DND-41 (cell line): ENCODE measurements around the gene ANP32B.

Experiments used
- ATAC-seq: fragments of 200-7000 bp; cut with Tn5 transposase; 3 replicates; pipeline ENCODE4 v1.9.1; 2021; ENCODE audit warnings: low read depth; ENCODE audit not compliant: insufficient read depth
- DNase-seq: peaks from one replicate; pipeline ENCODE4 v3.0.0-alpha.2; 2020
- H2AFZ ChIP-seq: 2 replicates; pipeline ENCODE4 v1.6.0; 2012; ENCODE audit warnings: low read depth, low read length
- H3K27ac ChIP-seq: 2 replicates; pipeline ENCODE4 v1.5.1; 2012; ENCODE audit warnings: low read length, inconsistent platforms
- H3K27me3 ChIP-seq: fragments of 200-600 bp; sonication (generic); 2 replicates; pipeline ENCODE4 v1.6.0; 2012; ENCODE audit warnings: low read length, mild to moderate bottlenecking, inconsistent platforms; ENCODE audit not compliant: insufficient read depth, poor library complexity
- H3K36me3 ChIP-seq: 2 replicates; pipeline ENCODE4 v1.5.1; 2012; ENCODE audit warnings: low read length, inconsistent platforms; ENCODE audit not compliant: insufficient read depth
- H3K4me1 ChIP-seq: 2 replicates; pipeline ENCODE4 v1.5.1; 2012; ENCODE audit warnings: mild to moderate bottlenecking, low read length; ENCODE audit not compliant: insufficient read depth
- H3K4me2 ChIP-seq: 2 replicates; pipeline ENCODE4 v1.6.0; 2012; ENCODE audit warnings: mild to moderate bottlenecking, moderate library complexity, low read length, inconsistent platforms; ENCODE audit not compliant: insufficient read depth
- H3K4me3 ChIP-seq, 2 experiments: fragments of 200-600 bp in 1 of 2; shearing (Covaris generic) in 1 of 2; 2 replicates each; pipeline ENCODE4 v1.5.1; 2012 to 2016; ENCODE audit warnings: inconsistent platforms in 2 of 2, low read length in 2 of 2, mild to moderate bottlenecking in 2 of 2, low read depth in 1 of 2, moderate library complexity in 1 of 2
- H3K79me2 ChIP-seq: 2 replicates; pipeline ENCODE4 v1.6.0; 2012; ENCODE audit warnings: low read length, inconsistent platforms; ENCODE audit not compliant: insufficient read depth
- H3K9ac ChIP-seq: 2 replicates; pipeline ENCODE4 v1.6.0; 2012; ENCODE audit warnings: low read depth, mild to moderate bottlenecking, inconsistent platforms, low read length, moderate library complexity
- H3K9me3 ChIP-seq: 2 replicates; pipeline ENCODE4 v1.5.1; 2012; ENCODE audit warnings: low read length, moderate library complexity, mild to moderate bottlenecking, inconsistent platforms; ENCODE audit not compliant: insufficient read depth, severe bottlenecking
- H4K20me1 ChIP-seq: 2 replicates; pipeline ENCODE4 v1.6.0; 2012; ENCODE audit warnings: low read length; ENCODE audit not compliant: insufficient read depth
- EZH2 ChIP-seq: IDR thresholded peaks from 3 replicates; pipeline ENCODE4 v1.6.1; 2012; ENCODE audit warnings: borderline replicate concordance, low read depth, mild to moderate bottlenecking, moderate library complexity, low read length, inconsistent platforms; ENCODE audit not compliant: severe bottlenecking
- TF ChIP-seq, protein P1 (sequence below): IDR thresholded peaks from 2 replicates; pipeline ENCODE4 v1.5.1; 2012; ENCODE audit warnings: borderline replicate concordance, low read length, moderate library complexity, mild to moderate bottlenecking; ENCODE audit not compliant: poor library complexity, severe bottlenecking; ENCODE audit errors: extremely low read depth

ANP32B gene

DNA sequence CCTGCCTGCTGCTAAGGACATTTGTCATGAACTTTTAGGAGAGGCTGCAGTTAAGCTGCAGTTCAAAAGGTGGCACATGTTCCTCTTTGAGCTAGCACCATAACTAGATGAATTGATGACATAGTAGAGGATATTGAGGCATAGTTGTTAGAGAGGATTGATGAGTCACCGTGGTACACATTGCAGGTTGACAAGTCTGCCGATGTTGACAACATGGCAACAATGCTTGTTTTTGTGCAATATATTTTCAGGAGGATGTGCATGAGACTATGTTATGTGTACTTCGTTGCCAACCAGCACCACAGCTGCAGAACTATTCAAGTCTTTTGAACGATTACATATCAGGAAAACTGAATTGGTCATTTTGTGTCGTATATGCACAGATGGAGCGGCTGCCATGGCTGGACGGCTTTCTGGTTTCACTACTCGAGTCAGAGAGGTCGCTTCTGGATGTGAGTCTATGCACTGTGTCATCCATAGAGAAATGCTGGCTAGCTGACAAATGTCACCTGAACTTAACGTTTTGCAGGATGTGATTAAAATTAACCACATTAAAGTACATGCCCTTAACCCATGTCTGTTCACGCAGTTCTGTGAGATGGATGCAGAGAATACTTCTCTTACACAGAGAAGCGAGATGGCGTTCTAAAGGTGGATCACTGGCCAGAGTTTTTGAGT is 24.2 kb downstream of the ANP32B start:
- no peak for TF ChIP-seq EZH2
- TF ChIP-seq, protein P1, sequence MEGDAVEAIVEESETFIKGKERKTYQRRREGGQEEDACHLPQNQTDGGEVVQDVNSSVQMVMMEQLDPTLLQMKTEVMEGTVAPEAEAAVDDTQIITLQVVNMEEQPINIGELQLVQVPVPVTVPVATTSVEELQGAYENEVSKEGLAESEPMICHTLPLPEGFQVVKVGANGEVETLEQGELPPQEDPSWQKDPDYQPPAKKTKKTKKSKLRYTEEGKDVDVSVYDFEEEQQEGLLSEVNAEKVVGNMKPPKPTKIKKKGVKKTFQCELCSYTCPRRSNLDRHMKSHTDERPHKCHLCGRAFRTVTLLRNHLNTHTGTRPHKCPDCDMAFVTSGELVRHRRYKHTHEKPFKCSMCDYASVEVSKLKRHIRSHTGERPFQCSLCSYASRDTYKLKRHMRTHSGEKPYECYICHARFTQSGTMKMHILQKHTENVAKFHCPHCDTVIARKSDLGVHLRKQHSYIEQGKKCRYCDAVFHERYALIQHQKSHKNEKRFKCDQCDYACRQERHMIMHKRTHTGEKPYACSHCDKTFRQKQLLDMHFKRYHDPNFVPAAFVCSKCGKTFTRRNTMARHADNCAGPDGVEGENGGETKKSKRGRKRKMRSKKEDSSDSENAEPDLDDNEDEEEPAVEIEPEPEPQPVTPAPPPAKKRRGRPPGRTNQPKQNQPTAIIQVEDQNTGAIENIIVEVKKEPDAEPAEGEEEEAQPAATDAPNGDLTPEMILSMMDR, result no peak
- Histone ChIP-seq H4K20me1 (peaks cover 87% of the 10 kb centered on the region), H3K36me3 (peaks cover 100% of the 10 kb centered on the region), H3K79me2 (peaks cover 85% of the 10 kb centered on the region), H2AFZ (no peak overlapping the region), H3K9ac (no peak overlapping the region), H3K4me3 (no peak overlapping the region), H3K4me2 (no peak overlapping the region), H3K27ac (no peak overlapping the region), H3K27me3 (no peaks in the 10 kb centered on the region), H3K4me1 (no peaks in the 10 kb centered on the region), H3K9me3 (no peaks in the 10 kb centered on the region)
- no peak for DNase-seq
- ATAC-seq, result no peak

DNA sequence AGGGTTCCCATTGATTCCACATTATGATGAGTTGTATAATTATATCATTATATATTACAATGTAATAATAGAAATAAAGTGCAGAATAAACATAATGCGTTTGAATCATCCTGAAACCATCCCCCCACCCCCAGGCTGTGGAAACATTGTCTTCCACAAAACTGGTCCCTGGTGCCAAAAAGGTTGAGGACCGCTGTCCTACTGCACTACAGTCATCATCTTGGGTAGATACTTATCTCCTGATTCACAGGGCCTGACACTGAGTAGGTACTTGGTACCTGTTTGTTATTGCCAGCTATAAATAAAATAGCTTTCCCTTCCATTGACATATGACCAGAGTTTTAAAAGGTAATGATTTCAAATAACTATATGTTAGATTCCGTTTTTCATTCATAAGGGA is 25.6 kb downstream of the ANP32B start:
- Histone ChIP-seq H3K9me3 (no peaks in the 10 kb centered on the region), H3K4me2 (no peak overlapping the region), H3K36me3 (peaks cover 100% of the 10 kb centered on the region), H4K20me1 (peaks cover 80% of the 10 kb centered on the region), H3K27ac (no peak overlapping the region), H3K4me1 (no peaks in the 10 kb centered on the region), H3K27me3 (no peaks in the 10 kb centered on the region), H2AFZ (no peak overlapping the region), H3K4me3 (no peak overlapping the region), H3K79me2 (peaks cover 72% of the 10 kb centered on the region), H3K9ac (no peak overlapping the region)
- TF ChIP-seq EZH2, result no peak
- TF ChIP-seq, protein P1, result no peak
- DNase-seq (no peak), ATAC-seq (no peak)

DNA sequence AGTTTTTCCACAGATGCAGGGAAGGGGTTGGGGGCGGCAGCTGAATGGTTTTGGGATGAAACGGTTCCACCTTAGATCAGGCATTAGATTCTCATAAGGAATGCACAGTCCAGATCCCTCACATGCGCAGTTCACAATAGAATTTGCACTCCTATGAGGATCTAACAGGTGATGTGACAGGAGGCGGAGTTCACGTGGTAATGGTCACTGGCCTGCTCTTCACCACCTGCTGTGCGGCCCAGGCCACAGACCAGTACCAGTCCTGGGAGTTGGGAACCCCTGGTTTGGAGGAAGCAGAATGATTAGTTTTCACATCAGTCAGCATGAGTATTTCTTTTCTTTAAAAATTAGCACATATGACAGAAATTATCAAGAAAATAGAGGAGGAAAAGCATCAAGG is 26.3 kb downstream of the ANP32B start:
- Histone ChIP-seq H3K4me2 (no peak overlapping the region), H3K79me2 (peaks cover 65% of the 10 kb centered on the region), H3K4me3 (no peak overlapping the region), H3K36me3 (peaks cover 99% of the 10 kb centered on the region), H3K4me1 (no peaks in the 10 kb centered on the region), H3K9ac (no peak overlapping the region), H2AFZ (no peak overlapping the region), H3K9me3 (no peaks in the 10 kb centered on the region), H3K27me3 (no peaks in the 10 kb centered on the region), H4K20me1 (peaks cover 76% of the 10 kb centered on the region), H3K27ac (no peak overlapping the region)
- ATAC-seq, result no peak
- DNase-seq, result no peak
- TF ChIP-seq, protein P1, result no peak
- TF ChIP-seq EZH2, result no peak

DNA sequence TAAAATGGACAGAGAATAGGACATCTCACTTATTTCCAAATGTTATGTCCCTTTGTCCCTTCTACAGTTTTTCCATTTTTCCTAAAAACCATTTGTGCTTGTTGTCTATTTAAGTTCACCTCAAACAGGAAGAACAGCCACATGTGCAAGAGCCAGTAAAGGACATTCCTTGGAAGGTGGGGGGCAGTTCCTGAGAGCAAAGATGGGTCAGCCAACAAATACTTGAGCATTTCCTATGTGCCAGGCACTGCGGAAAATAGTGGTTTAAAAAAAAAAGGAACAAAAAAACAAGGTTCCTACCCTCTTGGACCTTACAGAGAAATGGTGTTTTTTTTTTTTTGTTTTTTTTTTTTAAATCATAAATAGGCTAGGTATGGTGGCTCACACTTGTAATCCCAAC is 26.8 kb downstream of the ANP32B start:
- H2AFZ ChIP-seq, result no peak overlapping the region
- peaks cover 60% of the 10 kb centered on the region for H3K79me2 ChIP-seq
- no peaks in the 10 kb centered on the region for H3K4me1 ChIP-seq
- no peak for DNase-seq
- peaks cover 74% of the 10 kb centered on the region for H4K20me1 ChIP-seq
- TF ChIP-seq, protein P1, result no peak
- TF ChIP-seq EZH2, result no peak
- no peak overlapping the region for H3K9ac ChIP-seq
- no peak overlapping the region for H3K27ac ChIP-seq
- H3K9me3 ChIP-seq, result no peaks in the 10 kb centered on the region
- no peak overlapping the region for H3K4me2 ChIP-seq
- no peak overlapping the region for H3K4me3 ChIP-seq
- no peak for ATAC-seq
- H3K36me3 ChIP-seq, result peaks cover 99% of the 10 kb centered on the region
- H3K27me3 ChIP-seq, result no peaks in the 10 kb centered on the region
